SK-N-MC (cell line): ENCODE results near the gene LRRC32.

Experiments used
- EZH2 ChIP-seq: fragments of 200-600 bp; sonication (generic); IDR thresholded peaks from one replicate; pipeline ENCODE4 v1.6.1; 2017; ENCODE audit warnings: antibody characterized with exemption
- FOXP2 ChIP-seq: optimal IDR thresholded peaks from 2 replicates; pipeline ENCODE3; 2011; ENCODE audit warnings: mild to moderate bottlenecking, moderate library complexity; ENCODE audit not compliant: insufficient read depth; ENCODE audit errors: extremely low read length, control extremely low read depth
- POLR2AphosphoS5 ChIP-seq: IDR thresholded peaks from 2 replicates; pipeline ENCODE4 v1.6.1; 2012; ENCODE audit warnings: mild to moderate bottlenecking, low read depth, low read length, borderline replicate concordance

DNA sequence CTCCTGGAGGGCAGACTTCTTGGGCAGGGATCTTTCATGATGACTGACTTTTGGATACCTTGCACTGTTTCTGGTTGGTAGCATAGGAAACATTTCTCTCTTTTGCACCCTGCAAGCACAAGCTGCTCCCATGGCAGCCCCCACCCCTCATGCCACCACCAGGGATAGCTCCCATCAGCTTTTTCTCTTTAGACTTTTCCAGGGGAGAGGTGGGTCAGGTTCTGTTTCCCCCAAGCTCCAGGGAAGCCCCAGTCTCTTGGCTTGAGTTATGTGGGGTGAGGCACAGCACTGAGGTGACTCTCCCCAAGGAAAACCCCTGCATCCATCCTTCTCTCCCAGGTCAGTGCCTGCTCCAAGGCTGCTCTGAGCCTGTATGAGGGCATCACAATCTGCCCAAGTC, 22.5 kb downstream of the LRRC32 start:
- TF ChIP-seq EZH2 = no peak
- no peak for TF ChIP-seq POLR2AphosphoS5
- TF ChIP-seq FOXP2 = no peak
